ENCODE results near the gene PID1.

The PID1 gene

GRCh38 chr2:229230256-229230655, 40.8 kb downstream of the PID1 start:
- no peak for DNase-seq
- H3K9me3 ChIP-seq (ENCODE audit: severe bottlenecking), result no peaks in the 10 kb centered on the region
- TF ChIP-seq CTCF (IDR thresholded peaks at IDR 0.05; ENCODE audit: low read depth, low read length), result no peak
- peaks cover 30% of the 10 kb centered on the region for H3K27me3 ChIP-seq (ENCODE audit: insufficient read depth, low read depth, severe bottlenecking)
- H3K27ac ChIP-seq, result no peak overlapping the region
- no peaks in the 10 kb centered on the region for H3K36me3 ChIP-seq
- no peak overlapping the region for H3K4me3 ChIP-seq (ENCODE audit: low read depth, low read length)

- Histone ChIP-seq H3K9me3 (ENCODE audit: severe bottlenecking) (no peaks in the 10 kb centered on the region), H3K27me3 (ENCODE audit: insufficient read depth, low read depth, severe bottlenecking) (peaks cover 22% of the 10 kb centered on the region), H3K36me3 (no peaks in the 10 kb centered on the region), H3K27ac (no peak overlapping the region), H3K4me3 (ENCODE audit: low read depth, low read length) (no peak overlapping the region)
- no peak for DNase-seq
- TF ChIP-seq CTCF (IDR thresholded peaks at IDR 0.05; ENCODE audit: low read depth, low read length), result no peak
Observed at GRCh38 chr2:229226382-229226781, 44.7 kb downstream of the PID1 start.

DNA sequence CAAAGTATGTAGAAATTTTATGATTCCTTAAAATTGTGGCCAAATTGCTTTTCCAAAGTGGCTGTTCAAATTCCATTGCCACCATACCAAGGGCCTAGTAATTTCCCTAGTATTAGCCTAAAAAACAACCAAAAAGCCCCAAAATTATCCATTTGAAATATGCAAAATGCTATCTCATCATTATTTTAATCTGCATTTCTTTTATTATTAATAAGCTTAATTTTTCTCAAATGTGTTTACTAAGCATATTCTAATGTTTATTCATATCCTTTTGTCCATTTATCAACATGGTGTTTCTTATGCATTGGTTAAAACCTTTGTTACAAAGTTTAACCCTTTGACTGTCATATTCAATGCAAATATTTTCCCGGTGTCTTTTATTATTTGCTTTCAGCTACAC, 48.0 kb downstream of the PID1 start:
- no peaks in the 10 kb centered on the region for H3K9me3 ChIP-seq (ENCODE audit: severe bottlenecking)
- H3K4me3 ChIP-seq (ENCODE audit: low read depth, low read length), result no peak overlapping the region
- H3K27me3 ChIP-seq (ENCODE audit: insufficient read depth, low read depth, severe bottlenecking), result peaks cover 11% of the 10 kb centered on the region
- H3K36me3 ChIP-seq, result no peaks in the 10 kb centered on the region
- no peak for DNase-seq
- no peak overlapping the region for H3K27ac ChIP-seq
- no peak for TF ChIP-seq CTCF (IDR thresholded peaks at IDR 0.05; ENCODE audit: low read depth, low read length)

DNA sequence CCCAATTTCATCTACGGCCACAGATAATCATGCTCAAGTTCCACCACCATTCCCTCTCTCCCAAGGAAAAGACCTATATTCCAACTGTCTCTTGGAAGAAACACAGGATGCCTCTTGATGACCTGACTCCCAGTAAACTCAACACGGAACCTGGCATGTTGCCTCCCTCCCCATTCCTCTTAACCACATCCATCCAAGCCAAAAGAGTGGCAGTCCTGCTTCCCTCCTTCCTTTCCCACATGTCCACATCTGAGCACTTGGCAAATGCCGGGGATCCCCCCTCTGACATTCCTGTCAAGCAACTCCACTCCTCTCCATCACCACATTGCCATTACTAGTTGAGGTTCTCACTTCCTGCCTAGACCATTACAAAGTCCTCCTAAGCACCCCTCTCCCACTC, 49.4 kb downstream of the PID1 start:
- Histone ChIP-seq H3K9me3 (ENCODE audit: severe bottlenecking) (no peaks in the 10 kb centered on the region), H3K4me3 (ENCODE audit: low read depth, low read length) (no peak overlapping the region), H3K36me3 (no peaks in the 10 kb centered on the region), H3K27me3 (ENCODE audit: insufficient read depth, low read depth, severe bottlenecking) (peaks cover 3% of the 10 kb centered on the region), H3K27ac (no peak overlapping the region)
- no peak for TF ChIP-seq CTCF (IDR thresholded peaks at IDR 0.05; ENCODE audit: low read depth, low read length)
- DNase-seq, result no peak

DNA sequence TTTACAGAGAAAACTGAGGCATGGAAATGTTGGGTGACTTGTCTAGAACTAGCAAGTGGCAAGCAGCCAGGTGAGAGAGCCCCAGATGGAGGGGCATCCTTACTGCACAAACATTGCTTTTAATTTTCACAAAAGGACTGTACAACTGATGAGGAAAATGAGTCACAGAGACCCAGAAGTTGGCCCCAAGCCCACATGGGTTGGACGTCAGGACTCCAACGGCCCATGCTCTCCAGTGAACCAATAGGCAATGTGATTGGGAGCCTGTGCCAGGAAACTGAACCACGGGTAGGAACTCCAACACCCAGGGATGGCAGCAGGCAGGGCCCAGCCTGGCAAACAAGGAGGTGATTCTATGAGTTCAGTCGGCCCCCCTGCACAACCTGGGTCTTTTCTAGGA, 50.8 kb downstream of the PID1 start:
- Histone ChIP-seq H3K27ac (no peak overlapping the region), H3K36me3 (no peaks in the 10 kb centered on the region), H3K9me3 (ENCODE audit: severe bottlenecking) (no peaks in the 10 kb centered on the region), H3K27me3 (ENCODE audit: insufficient read depth, low read depth, severe bottlenecking) (peaks cover 3% of the 10 kb centered on the region), H3K4me3 (ENCODE audit: low read depth, low read length) (no peak overlapping the region)
- no peak for DNase-seq
- TF ChIP-seq CTCF (IDR thresholded peaks at IDR 0.05; ENCODE audit: low read depth, low read length), result no peak

- Histone ChIP-seq H3K36me3 (no peaks in the 10 kb centered on the region), H3K27me3 (ENCODE audit: insufficient read depth, low read depth, severe bottlenecking) (peaks cover 9% of the 10 kb centered on the region), H3K9me3 (ENCODE audit: severe bottlenecking) (no peaks in the 10 kb centered on the region), H3K4me3 (ENCODE audit: low read depth, low read length) (no peak overlapping the region), H3K27ac (no peak overlapping the region)
- TF ChIP-seq CTCF (IDR thresholded peaks at IDR 0.05; ENCODE audit: low read depth, low read length), result no peak
- DNase-seq, result no peak
Observed at GRCh38 chr2:229218329-229218921, 52.7 kb downstream of the PID1 start.
